HG03432 (cell line): ENCODE measurements around the gene TM2D1.

Source experiments
- ATAC-seq: cut with Tn5 transposase; IDR thresholded peaks from one replicate; pipeline ENCODE4 v1.9.1; 2021; ENCODE audit warnings: mild to moderate bottlenecking, moderate library complexity; ENCODE audit not compliant: unreplicated experiment

Gene TM2D1

GRCh38 chr1:61645476-61645875 lies 79.5 kb downstream of the TM2D1 start:
- ATAC-seq, result no peak

- no peak for ATAC-seq
Observed at GRCh38 chr1:61644303-61644702, 80.6 kb downstream of the TM2D1 start.

GRCh38 chr1:61642475-61643232 lies 82.3 kb downstream of the TM2D1 start:
- ATAC-seq, result no peak

DNA sequence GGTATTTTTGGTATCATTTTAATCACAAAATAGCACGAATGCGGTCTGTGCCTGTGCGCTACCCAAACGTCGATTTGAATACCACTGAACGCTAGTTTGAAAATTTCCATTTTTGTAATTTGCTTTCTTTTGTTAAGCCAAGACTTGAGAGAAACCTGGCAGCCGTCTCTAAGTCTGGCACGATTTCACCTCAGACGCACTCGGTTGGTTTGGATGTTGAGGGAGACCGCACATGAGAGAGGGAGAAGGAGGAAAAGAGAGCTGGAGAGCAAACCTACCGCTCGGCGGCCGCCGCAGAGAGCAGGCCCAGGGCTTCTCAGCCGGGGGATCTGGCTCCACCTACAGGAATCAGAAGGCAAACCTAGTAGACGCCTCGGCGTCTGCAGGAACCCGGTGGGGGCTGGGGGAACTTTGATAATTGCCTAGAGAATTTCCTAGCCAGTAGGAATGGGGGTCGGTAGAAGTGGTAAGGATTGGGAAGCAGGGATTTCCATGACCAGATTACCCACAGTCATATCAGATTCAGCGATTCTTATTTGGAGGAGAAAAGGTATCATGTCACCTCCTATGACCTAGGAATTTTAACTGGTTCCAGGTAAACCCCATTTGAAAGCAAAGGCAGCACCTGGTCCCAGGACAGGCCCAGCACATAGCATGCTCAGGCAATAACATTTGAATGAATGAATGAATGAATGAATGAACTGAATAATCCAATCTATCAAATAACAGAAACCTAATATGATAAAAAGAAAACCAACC lies 83.2 kb downstream of the TM2D1 start:
- ATAC-seq, result peak; percentile 98

GRCh38 chr1:61640531-61641530 lies 84.1 kb downstream of the TM2D1 start:
- peak; percentile 11 for ATAC-seq

GRCh38 chr1:61639608-61640336 lies 85.2 kb downstream of the TM2D1 start:
- no peak for ATAC-seq

DNA sequence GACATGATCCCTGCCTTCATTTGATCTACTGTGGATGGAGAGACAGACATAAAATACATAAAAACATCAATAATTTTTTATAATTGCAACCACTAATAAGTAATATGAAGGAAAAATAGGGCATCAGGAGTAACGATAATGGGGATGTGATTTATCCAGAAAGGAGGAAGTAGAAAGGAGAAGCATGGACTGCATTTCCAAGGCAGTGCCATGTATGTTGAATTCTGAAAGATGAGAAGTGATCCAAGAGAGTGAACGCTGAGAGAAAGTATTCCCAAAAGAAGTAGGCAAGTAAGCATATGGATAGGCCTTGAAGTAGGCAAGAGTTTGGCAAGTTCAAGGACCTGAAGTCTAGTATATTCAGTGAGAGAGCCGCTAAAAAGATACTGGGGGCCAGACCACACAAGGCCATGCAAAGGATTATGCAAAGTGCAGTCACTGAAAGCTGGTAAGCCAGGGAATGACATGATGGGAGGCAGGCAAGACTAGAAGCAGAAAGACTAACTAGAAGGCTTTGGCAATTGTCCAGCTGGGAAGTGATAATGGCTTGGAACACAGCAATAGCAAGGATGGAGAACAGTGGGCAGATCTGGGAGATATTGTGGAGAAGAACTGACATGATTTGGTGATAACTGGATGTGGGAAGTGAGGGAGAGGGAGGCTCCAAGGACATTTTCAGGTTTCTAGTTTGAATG lies 85.9 kb downstream of the TM2D1 start:
- ATAC-seq, result no peak

DNA sequence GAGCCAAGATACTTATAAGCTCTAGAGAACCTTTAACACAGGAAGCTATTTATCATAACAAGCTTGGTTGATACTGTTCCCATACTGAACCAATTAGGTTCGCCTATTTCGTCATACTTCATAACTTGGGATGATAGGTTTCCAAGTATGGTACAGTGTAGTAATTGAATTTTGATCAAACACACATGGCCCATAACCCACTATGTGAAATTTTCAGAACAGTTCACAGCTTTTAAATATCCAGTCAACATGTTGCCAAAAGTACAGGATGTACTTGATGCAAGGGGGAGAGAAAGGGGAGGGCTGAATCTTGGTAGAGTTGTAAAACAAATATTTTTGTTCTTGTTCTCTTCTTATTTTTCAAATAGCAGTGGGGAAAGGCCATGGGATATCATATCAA lies 86.6 kb downstream of the TM2D1 start:
- ATAC-seq, result no peak

- ATAC-seq, result no peak
Observed at GRCh38 chr1:61637470-61637869, 87.5 kb downstream of the TM2D1 start.

- ATAC-seq, result no peak
Observed at GRCh38 chr1:61636814-61637213, 88.1 kb downstream of the TM2D1 start.

DNA sequence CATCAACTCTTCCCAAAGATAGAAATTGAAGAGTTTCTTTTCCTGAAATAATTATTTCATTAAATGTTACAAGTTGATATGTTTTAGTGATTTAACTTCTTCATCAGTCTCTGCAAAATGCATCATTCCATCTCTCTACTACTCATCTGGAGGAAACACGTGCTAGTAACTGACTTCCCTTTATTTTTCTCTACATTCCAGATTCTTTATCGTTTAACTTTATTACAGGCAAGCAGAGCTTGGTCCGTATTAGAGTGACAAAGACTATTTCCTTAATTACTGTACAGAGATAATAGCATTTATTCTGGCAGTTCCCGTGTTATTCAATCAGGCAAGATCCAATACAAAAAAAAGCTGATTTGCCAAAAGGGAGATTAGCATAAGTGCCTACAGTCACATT lies 88.6 kb downstream of the TM2D1 start:
- no peak for ATAC-seq

- no peak for ATAC-seq
Observed at GRCh38 chr1:61635557-61635956, 89.4 kb downstream of the TM2D1 start.

DNA sequence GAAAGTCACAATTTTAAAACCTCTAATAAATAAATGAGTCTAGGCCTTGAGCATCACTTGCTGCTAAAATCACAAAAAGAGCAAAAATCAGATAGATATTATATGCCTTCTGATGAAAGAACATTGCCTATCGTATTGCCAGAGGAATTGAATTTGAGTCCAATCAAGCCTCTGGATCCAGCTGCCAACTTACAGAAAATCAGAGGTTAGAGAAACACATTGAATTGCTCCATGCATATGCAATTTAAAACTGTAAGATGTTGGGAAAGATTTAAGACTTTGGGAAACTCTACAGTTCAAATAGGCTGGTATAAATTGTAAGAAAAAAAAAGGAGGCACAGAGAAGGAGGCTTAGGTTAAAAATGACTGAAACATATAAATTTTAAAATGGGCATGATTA lies 93.5 kb downstream of the TM2D1 start:
- no peak for ATAC-seq
